GM18861 (cell line): ENCODE data around the gene CACNA1B.
"Not testable (repeated sequence)": the region's sequence is repeated elsewhere in the genome, so short reads cannot be mapped to it uniquely, and the experiment has no call there.

Experiments used
- ATAC-seq: cut with Tn5 transposase; IDR thresholded peaks from one replicate; pipeline ENCODE4 v1.9.1; 2021; ENCODE audit not compliant: unreplicated experiment

Gene CACNA1B

DNA sequence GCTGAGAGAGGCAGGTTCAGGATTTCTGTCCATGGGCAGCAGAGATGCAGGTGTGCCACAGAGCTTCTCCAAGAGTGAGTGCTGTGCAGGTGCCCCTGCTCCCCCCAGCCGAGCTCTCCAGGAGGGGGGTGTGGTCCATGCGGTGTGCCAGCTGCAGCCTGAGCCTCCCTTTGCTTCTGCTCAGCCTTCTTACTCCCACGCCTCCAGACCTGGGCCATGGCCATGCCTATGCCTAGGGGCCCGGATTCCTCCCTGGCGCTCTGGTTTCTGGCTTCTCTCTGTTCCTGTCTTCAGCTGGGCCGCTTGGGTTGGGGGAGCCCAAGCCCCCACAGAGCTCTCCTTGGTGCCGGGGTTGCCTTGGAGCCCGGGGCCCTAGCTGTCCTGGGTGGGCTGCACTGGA, 133.3 kb downstream of the CACNA1B start:
- no peak for ATAC-seq

DNA sequence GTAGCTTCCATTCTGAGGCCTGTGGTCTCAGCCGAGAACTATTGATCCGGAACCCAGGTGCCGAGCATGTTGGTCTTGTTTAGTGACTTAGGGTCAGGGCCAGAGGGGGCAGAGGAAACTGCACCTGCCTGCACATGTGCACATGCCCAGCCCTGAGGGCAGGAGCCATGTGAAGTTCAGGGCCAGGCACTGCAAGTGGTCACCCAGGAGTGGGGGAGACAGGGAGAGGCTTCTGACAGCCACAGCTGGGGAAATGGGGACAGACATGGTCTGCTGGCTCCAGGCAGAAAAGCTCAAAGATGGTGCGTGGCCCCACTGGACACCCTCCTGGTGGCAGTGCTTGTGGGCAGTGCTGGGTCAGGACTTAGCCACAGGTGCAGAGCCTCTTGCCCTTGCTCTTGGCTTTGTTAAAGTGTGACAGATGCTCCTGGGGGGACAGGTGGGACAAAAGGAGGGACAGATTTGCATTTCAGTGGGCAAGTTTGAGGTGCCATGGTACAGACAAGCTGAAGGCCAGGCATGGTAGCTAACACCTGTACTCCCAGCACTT, 134.4 kb downstream of the CACNA1B start:
- ATAC-seq: no peak

DNA sequence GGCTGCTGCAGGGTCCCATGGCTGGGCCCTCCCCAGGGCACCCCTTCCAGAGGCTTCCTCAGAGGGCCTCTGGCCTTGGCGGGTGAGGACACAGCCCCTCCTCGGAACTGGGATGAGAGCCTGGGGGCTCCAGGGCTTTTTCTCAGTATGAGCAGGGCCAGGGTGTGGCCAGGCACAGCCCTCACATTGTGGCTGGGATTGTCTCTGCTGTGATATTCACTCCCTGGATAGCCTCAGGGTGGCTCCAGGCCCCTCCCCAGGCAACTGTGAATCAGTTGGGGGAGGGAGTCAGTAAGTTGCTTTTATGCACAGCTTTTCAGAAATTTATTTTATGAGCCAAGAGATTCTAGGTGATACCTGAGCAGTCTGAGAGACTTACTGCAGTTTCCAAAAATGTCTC, 135.7 kb downstream of the CACNA1B start:
- no peak for ATAC-seq

DNA sequence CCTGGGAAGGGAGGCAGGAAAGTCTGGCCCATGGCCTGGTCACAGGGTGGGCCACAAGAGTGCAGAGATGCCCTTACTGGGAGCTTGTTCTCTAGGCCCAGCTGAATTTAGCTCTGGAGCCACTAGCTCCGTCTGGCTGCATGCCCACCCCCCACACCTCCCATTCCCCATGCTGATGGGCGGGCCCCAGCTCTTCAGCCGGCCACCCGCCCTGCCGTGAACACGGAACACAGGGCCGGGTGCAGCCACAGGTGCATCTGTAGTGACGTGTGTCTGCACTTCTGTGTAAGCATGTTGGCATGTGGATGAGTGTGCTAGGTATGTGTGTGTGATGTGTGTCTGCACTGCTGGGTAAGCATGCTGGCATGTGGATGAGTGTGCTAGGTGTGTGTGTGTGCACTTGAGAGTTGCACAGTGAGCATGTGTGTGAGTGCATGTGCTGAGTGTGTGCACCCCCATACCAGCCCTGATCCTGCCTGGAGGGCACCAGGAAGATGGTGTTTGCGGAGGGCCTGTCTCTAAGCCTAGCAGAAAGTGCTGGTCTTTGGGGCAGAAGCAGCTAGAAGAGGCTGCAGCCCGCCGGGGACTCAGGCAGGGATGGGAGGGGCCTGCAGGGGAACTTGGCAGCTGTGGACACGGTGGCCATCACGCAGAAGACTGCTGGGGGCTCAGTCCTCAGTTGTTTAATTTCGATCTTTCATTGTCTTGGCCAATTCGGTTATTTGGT, 136.4 kb downstream of the CACNA1B start:
- ATAC-seq: no peak

DNA sequence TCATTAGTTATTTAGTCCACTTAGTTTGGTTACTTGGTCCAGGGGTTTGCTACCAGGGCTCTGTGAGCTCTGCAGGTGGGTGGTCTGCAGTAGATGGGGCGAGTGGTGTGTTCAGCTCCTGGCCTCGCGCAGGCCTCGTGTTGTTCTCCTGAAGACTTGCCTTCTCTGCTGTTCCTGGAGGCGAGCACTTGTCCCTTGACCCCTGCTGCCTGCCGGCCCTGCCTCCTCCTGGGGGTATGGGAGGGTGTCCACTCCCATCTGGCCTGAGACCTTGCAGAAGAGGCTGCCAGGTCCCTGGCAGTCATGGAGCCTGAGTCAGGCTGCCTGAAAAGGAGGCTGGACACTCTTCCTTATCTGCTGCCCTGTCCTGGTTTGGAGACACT, 137.0 kb downstream of the CACNA1B start:
- no peak for ATAC-seq

DNA sequence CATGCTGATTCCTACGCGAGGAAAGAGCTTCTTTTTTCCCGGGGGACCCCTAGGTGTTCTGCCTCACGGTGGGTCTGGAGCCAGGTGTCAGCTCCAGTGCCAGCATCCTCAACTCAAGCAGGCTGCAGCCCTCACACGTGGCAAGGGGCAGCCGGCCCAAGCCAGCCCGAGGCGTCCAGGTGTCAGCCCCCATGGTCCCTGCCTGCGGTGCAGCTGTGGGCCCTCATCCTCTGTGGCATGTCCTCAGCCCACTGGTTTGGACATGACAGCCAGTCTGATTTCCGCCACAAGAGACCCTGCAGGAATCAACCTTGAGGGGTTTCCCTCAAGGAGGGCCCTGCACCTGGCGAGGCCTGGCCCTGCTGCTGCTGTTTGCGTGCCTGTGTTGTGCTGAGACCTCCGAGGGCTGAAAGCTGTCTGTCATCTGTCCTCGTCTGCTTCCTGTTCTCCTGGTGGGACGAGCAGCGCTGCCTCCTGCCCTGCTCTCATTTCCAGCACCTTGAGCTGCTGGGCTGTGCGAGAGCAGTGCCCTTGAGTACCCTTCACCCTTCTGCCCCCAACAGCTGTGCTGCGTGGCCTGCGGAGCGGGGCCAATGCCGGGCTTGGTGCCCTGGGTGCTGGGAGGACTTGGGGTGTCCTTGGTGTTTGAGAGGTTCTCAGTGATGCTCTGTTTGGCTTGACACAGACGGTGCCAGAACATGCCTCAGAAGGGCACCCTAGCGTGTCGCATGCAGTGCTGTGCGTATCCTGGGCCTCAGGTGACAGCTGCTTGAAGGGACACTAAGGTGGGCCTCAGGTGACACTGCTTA, 137.6 kb downstream of the CACNA1B start:
- ATAC-seq: no peak

DNA sequence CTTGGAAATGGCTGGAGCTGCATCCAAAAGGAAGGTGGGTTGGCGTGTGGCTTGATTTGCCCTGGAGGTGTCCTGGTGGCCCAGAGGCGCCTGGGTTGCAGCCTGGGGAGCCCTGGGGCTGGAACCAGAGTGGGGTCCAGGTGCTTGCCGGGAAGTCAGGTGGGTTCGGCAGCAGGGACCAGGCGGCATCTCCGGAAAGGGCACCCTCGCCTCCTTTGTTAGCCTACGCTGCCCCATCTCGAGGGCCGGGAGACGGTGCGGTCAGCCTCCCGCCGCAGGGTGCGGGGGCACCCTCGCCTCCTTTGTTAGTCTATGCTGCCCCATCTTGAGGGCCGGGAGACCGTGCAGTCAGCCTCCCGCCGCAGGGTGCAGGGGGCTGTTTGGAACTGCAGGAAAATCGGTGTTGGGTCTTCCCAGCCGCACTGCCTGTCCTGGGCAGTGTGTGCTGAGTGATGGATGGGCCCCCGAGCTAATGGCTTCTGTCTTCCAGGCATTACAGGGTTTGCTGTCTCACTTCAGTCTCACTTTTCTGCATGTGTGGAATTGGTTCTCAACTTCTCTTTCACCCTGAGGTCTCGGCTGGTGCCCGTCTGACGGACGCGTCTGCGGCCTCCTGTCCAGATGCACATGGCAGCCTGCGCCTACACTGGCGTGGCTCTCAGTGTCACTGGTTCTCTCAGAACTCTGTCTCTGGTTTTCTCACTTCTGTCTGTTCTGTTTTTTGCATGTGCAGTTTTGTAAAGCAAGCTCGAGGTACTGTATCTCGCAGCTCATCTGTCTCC, 139.0 kb downstream of the CACNA1B start:
- no peak for ATAC-seq

DNA sequence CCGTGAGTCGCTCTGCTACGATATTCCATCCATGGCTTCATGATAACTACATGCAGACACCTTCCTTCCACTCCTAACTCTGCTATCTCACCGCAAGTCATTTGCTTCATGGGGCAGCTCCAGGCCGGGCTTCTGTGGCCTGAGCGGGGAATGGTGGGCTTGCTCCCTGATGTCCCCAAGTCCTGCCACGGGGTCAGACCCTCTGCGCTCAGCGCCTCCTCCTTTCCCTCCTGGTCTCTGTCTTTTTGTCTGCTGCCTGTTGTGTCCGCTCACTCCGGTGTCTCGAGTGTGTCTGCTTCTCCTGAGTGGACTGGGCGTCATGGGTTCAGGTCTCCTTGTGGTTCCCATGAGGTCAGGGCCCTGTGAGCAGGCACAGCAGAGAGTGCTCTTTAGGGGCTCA, 139.6 kb downstream of the CACNA1B start:
- ATAC-seq: no peak

DNA sequence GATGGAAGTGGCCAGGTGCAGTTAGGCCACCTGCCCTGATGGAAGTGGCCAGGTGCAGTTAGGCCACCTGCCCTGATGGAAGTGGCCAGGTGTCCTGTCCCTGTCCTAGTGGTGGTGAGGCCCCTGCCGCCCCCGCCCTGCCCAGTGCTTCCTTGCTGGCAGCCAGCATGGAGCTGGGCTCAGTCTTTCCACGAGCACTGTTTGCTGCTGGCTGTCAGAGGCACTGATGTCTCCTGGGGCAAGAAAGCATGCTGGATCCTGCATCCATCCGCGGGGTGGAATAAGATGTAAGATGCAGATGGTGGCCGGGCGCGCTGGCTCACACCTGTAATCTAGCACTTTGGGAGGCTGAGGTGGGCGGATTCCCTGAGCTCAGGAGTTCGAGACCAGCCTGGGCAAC, 141.9 kb downstream of the CACNA1B start:
- not testable (repeated sequence) for ATAC-seq

DNA sequence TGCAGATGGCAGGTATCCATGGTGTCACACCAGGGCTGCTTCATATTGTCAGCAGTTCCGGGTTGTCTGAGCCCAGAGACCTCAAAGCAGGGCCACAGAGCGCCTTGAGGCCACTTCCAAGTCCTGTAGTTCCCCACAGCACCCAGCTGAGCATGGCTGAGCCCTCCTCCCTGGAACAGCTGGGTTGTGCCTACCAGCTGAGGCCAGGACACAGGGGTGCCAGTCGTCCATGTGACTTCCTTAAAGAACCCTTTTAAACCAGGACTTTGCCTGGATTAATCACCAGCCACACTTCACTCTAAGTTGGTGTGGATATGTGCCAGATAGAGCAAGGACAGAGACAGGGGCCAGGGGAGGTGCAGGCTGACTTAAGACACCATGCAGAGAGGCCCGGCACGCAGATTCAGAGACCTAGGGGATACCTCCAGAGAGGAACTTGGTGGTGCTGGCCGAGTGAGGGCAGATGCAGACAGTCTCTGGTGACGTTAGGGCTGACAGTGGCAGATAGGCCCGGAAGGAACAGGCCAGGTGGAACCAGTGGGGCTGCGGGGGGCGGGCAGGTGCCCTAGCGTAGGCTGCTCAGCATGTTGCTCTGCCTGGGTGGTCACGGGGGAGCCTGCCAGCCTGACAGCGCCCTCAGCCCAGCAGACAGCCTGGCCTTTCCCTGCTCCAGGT, 142.7 kb downstream of the CACNA1B start:
- ATAC-seq: no peak

DNA sequence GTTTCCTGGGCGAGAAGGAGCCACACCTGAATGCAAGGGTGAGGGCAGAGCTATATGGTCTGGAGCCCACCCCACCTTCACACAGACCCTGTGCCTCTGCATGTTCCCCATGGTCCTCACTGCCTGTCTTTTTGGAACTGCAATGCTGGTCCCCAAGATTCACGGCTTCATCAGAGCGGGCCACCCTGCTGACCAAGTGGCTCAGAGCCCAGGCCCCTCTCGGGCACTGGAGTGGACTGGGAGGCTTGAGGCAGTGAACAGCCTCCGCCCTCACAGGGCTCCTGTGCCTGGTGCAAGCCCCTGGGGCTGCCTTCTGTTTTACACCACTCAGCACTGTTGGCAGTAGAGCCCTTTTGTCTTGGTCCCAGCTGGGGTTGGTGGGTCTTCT, 143.2 kb downstream of the CACNA1B start:
- no peak for ATAC-seq

DNA sequence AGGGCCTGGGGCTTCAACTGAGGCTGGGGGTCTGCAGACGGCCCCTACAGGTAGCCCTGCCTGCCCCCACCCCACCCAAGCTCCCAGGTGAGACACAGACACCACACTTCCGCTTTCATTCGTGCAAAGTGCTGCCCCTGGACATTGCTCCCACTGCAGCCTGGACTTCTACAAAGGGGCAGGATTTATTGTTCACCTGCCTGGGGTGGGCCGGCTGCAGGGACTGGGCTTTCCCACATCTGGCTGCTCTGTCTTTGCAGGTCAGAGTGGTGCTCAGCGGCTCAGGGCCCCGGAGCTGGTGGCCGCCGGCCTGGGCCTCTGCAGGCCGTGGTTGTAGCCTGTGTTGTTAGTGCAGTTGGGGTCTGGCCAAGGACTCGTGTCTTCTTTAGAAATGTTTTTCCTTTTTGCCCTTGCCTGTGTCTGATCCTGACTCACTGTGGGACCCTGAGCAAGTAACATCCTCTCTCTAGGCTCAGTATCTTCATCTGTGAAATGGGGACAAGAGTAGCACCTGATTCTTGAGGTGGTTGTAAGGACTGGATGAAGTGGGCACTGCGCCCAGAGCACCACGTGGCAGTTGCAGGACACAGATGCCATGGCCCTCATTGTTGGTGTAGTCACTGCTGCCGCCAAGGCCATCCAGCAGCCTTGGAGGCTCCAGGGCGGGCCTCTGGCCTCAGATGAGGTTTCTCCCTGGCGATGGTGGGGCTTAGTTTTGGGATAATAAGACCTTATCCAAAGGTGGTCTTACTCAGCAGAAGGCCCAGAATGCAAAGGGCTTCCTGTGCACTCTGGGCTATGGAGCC, 143.9 kb downstream of the CACNA1B start:
- ATAC-seq: no peak

DNA sequence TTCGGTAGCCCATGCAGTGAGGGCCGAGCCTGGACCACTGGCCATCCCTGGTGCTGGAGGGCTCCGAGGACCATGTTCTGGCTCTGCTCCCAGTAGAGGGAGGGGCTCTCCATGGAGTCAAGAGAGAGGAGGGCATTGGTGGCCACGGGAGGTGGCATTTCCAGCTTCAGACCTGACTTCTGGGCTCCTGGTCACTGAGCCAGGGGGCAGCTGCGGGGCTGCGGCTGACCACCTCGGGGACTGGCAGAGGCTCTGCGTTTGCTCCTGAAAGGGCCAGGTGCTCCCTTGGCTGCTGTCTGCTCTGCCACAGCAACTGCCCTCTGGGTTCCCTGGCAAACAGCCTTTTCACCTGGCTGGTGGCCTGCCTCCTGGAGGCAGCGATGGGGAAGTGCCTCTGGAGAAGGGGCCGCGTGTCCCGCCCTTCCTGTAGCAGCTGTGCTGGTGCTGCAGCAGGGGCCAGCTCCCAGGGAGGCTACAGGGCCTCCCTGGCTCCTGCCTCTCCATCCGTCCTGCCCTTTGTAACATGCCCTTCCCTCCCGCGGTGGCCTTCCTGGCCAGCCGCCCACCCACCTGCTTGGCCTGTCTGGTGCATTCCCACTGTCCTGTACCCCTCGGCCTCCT, 144.6 kb downstream of the CACNA1B start:
- ATAC-seq: no peak

DNA sequence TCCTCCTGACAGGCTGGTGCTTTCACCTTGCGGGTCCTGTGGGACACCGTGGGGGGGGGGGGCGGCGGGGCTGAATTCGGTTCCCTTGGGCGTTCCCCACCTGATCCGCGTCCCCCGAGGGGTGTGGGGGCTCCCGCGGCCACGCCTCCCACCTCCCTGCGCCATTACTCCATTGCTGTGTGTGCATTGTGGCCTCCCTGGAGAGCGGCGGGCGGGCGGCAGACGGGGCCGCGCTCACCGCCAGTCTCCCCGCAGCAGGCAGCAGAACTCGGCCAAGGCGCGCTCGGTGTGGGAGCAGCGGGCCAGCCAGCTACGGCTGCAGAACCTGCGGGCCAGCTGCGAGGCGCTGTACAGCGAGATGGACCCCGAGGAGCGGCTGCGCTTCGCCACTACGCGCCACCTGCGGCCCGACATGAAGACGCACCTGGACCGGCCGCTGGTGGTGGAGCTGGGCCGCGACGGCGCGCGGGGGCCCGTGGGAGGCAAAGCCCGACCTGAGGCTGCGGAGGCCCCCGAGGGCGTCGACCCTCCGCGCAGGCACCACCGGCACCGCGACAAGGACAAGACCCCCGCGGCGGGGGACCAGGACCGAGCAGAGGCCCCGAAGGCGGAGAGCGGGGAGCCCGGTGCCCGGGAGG, 145.3 kb downstream of the CACNA1B start:
- ATAC-seq: no peak

DNA sequence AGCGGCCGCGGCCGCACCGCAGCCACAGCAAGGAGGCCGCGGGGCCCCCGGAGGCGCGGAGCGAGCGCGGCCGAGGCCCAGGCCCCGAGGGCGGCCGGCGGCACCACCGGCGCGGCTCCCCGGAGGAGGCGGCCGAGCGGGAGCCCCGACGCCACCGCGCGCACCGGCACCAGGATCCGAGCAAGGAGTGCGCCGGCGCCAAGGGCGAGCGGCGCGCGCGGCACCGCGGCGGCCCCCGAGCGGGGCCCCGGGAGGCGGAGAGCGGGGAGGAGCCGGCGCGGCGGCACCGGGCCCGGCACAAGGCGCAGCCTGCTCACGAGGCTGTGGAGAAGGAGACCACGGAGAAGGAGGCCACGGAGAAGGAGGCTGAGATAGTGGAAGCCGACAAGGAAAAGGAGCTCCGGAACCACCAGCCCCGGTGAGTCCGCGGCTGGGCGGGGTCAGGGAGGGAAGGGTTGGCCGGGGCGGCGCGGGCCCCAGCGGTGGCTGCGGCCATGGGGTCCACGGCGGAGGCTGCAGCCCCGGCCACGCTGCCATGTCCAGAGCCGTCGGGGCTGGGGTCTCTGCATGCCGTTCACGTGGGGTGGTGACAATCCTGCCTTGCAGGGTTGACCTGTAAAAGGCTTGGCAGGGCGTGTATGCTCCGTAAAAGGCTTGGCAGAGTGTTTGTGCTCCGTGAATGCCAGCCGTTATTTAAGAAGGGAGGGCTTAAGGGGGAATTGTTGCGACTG, 146.0 kb downstream of the CACNA1B start:
- ATAC-seq: no peak

DNA sequence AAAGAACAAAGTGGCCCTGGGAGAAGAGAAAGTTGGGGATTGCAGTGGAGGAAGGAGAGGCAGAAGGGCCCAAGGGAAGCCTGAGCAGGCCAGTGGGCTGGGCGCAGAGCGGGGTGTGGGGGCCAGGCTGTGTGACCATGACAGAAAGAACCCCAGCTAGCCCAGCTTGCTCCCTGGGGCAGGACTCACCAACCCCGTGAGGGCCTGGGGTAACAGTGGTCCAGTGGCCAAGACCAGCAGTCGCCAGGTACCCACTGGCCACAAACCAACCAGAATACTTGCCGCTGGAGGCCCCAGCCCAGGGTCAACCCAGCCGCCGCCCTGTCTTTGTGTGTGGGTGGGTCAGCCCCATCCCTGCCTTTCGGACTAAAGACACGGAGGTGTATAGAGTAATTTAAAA, 146.5 kb downstream of the CACNA1B start:
- ATAC-seq: no peak

DNA sequence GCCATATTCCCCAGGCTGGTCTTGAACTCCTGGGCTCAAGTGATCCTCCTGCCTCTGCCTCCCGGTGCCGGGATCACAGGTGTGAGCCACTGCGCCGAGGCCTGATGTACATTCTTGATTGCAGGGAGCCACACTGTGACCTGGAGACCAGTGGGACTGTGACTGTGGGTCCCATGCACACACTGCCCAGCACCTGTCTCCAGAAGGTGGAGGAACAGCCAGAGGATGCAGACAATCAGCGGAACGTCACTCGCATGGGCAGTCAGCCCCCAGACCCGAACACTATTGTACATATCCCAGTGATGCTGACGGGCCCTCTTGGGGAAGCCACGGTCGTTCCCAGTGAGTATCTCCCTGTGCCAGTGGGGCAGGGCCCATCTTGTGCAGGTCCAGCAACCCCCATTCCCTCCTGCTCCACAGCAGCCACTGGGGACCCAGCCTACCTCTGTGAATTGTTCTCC, 147.3 kb downstream of the CACNA1B start:
- no peak for ATAC-seq

DNA sequence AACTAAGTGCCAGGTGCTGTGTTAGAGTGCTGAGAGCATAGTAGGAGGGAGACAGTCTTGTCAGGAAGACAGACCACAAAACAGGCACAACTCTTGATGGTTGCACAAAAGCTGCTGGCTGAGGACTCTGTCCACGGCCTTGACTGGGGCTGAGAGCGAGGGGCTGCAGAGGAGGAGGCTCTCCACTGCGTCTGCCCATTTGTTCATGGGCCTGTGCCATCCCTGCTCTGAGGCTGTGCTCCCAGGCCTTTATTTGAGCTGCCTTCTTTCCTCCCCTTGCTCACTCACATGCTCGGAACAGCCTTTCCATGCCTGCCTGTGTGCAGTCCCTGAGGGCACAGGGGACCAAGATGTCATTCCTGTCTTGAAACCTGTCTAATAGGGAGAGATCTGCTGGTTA, 147.8 kb downstream of the CACNA1B start:
- no peak for ATAC-seq
